Aorta (tissue), 5 donors: ENCODE data around the gene DHDH. TPM values are rescaled to one million over a fixed set of nuclear protein-coding genes. Genes with fewer than 3 reads are reported as not detected.
A peak's percentile ranks its signal among the peaks of the same experiment; 100 is the strongest.

Experiments used
- ATAC-seq: fragments of 200-7000 bp; cut with Tn5 transposase; one replicate; pipeline ENCODE4 v1.9.1; 2022; ENCODE audit warnings: moderate library complexity; ENCODE audit not compliant: low FRiP score
- DNase-seq, 2 donors: peaks; one replicate each; pipeline ENCODE4 v3.0.0-alpha.2; 2020
- H3K27ac ChIP-seq, 2 donors: one replicate each; pipeline ENCODE4 v1.5.1; 2013; ENCODE audit warnings: low read length in 2 of 2, mild to moderate bottlenecking in 2 of 2, moderate library complexity in 2 of 2, control low read depth in 1 of 2, inconsistent platforms in 1 of 2, low read depth in 1 of 2
- H3K27me3 ChIP-seq, 2 donors: one replicate each; pipeline ENCODE4 v1.6.1; 2013; ENCODE audit warnings: control low read depth in 1 of 2, low read length in 1 of 2, mild to moderate bottlenecking in 1 of 2, moderate library complexity in 1 of 2; ENCODE audit not compliant: insufficient read depth in 2 of 2, control insufficient read depth in 1 of 2
- H3K36me3 ChIP-seq, 2 donors: one replicate each; pipeline ENCODE4 v1.6.1; 2013; ENCODE audit warnings: control low read depth in 1 of 2, low read length in 1 of 2, mild to moderate bottlenecking in 1 of 2; ENCODE audit not compliant: insufficient read depth in 2 of 2, control insufficient read depth in 1 of 2
- H3K4me1 ChIP-seq, 2 donors: one replicate each; pipeline ENCODE4 v1.6.1; 2013; ENCODE audit warnings: low read length in 2 of 2, control low read depth in 1 of 2, mild to moderate bottlenecking in 1 of 2, moderate library complexity in 1 of 2; ENCODE audit not compliant: insufficient read depth in 2 of 2, control insufficient read depth in 1 of 2
- H3K4me3 ChIP-seq, 2 donors: one replicate each; pipeline ENCODE4 v1.5.1; 2013; ENCODE audit warnings: low read length in 2 of 2, control low read depth in 1 of 2, mild to moderate bottlenecking in 1 of 2
- H3K9me3 ChIP-seq: one replicate; pipeline ENCODE4 v1.6.1; 2013; ENCODE audit warnings: mild to moderate bottlenecking, low read length; ENCODE audit not compliant: control insufficient read depth
- WGBS, 2 donors: extraction: QIAGEN DNeasy Blood & Tissue Kit; methylation state at CpG; one replicate each; pipeline ENCODE4 v1.1.7; 2013; 5-methylcytosine and 5-hydroxymethylcytosine counted together
- intact Hi-C, 2 donors: fragments of 100-400 bp; cut with DNase I; formaldehyde crosslinking; loops; one replicate each; pipeline versions ENCODE4 v1.14.2 to v1.15.0; 2022
- polyA plus RNA-seq, 2 donors: library from polyadenylated mRNA; stranded (reverse); fragments of 200-250 nt; gene quantifications; one replicate each; pipeline ENCODE4 v1.2.3, GENCODE V29; 2013
- total RNA-seq, 2 donors: library from RNA; stranded (reverse); fragmentation: NEBNext Ultra II Directional; extraction: Animal tissue kit (Norgen Biotek cat#: 25700); gene quantifications; one replicate each; pipeline ENCODE4 v1.2.1, GENCODE V29; 2021
- donor health status: healthy with polysubstance abuse.
- donor health status: Bipolar disorder and iron deficiency.
- donor health status: DM: no; HTN: no; CAD: no.
- donor health status: DM: no; HTN: no; CAD: no.
- donor health status: DM: yes; HTN: yes; CAD: no.

DHDH gene
- total and polyA plus RNA-seq, 4 donors = 0.84 to 1.3 TPM; not detected in 2

DNA sequence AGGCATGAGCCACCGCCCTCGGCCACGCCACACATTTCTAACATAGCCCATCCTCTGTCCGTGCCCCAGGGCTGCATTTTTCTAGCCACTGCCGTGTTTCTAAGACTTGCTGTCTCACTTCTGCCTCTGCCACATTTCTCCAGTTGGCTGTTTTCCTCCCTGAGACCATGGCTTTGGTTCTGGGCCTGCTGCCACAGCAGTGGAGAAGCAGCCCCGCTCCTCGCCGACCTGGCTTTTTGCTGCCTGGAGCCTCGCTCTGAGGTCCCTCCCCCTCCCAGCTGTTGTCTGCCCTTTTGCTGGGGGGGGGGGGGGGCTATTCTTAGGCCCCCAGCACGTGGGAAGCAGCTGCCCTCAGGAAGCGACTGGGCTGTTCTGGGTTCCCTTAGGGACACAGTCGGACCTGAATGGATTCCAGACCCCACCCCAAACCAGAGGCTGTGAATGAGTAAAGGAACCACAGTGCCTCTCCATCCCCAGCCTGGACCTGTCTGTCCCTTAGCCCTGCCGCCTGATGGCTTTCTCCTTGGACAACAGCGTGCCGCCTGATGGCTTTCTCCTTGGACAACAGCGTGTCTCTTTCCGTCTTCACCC lies 56.3 kb downstream of the DHDH start:
- peaks cover 0 to 4% of the 10 kb centered on the region in 2 donors for H3K36me3 ChIP-seq
- H3K4me1 ChIP-seq = no peaks in the 10 kb centered on the region
- no peaks in the 10 kb centered on the region for H3K27me3 ChIP-seq
- no peaks in the 10 kb centered on the region for H3K9me3 ChIP-seq
- WGBS, 2 donors = 52 to 56% methylated on average over 15 to 17 of the region's 17 CpGs
- ATAC-seq (no peak), DNase-seq (no peak)
- no peak overlapping the region for H3K27ac ChIP-seq
- H3K4me3 ChIP-seq = no peak overlapping the region
- intact Hi-C loops = loop anchor here in 1 of 2 donors (10.0 kb wide), 1 partner anchor 155 kb away; no protein-coding TSS in a partner anchor

DNA sequence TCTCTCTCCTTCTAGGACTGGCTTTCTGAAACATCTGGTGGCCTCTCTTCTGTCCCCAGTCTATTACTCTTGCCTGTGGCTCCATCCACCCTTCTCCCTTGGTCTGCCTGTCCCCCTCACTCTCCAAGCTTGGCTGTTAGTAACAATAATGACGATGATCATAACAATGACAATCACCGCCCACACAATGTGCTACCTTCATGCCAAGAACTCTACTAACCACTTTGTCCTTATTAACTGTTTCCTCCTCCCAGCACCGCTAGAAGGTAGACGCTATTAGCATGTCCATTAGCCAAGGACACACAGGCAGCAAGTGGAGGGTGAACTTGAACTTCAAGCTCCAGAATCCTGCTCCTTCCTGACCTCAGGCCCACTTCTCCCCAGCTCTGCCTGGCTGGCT lies 56.9 kb downstream of the DHDH start:
- Histone ChIP-seq H3K4me1 (no peaks in the 10 kb centered on the region), H3K4me3 (no peak overlapping the region), H3K27me3 (no peaks in the 10 kb centered on the region), H3K9me3 (no peaks in the 10 kb centered on the region), H3K27ac (no peak overlapping the region), H3K36me3 (peaks cover 0 to 4% of the 10 kb centered on the region in 2 donors)
- no peak for DNase-seq
- 69 to 73% methylated on average over 4 of the region's 4 CpGs for WGBS, 2 donors
- ATAC-seq = no peak
- intact Hi-C loops = loop anchor here in 1 of 2 donors (10.0 kb wide), 1 partner anchor 154 kb away; no protein-coding TSS in a partner anchor

DNA sequence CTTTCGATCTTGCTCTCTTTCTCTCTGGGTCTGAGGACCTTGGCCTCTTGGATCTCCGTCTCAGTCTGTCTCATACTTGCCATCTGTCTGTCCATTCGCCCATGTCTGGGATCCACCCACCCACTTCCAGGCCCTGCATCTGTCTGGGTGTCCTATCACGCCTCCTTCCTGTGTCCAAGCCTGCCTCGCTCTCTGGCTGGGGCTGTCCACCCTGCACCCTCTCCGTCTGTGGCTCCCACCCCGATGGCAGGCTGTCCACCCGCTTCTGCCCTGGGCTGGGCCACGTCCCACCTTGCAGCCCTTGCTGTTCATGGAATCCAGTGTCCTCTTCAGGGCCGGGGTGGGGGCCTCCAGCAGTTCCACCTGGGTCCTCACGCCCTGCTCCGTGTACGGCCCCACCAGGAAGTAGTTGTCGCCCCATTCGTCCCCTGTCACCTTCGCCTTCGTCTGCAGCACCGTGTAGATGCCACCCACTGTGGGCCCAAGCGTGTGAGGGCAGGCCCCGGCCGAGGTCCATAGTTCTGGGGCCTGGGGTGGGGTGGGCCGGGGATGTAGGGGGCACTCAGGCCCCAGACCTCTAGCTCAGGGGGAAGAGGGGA lies 57.6 kb downstream of the DHDH start:
- H3K9me3 ChIP-seq = no peaks in the 10 kb centered on the region
- H3K4me3 ChIP-seq = no peak overlapping the region
- 82 to 83% methylated on average over 22 of the region's 22 CpGs for WGBS, 2 donors
- H3K27me3 ChIP-seq = no peaks in the 10 kb centered on the region
- no peaks in the 10 kb centered on the region for H3K4me1 ChIP-seq
- peaks cover 0 to 4% of the 10 kb centered on the region in 2 donors for H3K36me3 ChIP-seq
- no peak overlapping the region for H3K27ac ChIP-seq
- intact Hi-C loops = loop anchor here in 1 of 2 donors (10.0 kb wide), 1 partner anchor 154 kb away; no protein-coding TSS in a partner anchor
- no peak for ATAC-seq
- no peak for DNase-seq

DNA sequence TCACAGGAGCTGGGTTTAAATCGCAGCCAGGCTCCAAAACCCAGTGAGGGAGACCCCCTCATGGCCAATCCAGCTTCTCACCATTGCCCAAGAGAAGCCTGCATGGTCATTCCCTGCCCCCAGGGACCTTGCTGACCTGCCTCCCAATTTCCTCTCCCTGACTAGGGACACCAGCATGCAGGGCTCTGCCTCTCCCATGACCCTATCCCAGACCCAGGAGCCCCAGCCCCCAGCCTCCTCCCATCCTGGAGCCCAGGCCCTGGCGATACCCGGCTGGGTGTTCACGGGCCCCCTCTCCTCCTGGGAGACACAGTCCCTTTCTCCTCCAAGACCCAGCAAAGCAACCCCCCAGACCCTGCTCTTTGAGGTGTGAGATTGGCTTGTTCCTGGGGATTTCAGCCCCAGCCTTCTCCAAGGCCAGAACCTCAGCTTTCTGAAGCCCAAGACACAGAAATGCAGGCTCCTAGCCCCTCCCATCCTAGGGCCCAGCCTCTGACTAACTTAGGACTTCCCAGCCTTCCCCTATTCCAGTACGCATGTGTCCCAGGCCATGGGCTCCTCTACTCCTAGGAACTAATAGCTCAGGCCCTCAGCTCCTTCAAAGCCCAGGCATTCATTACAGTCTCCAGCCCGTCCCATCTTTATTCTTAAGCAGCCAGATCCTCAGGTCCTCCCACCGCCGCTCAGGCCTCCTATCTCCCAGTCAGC lies 58.5 kb downstream of the DHDH start:
- ATAC-seq (peak; percentile 76), DNase-seq (peak; percentile 84 to 85)
- Histone ChIP-seq H3K4me3 (peak overlapping the region; percentile 44 to 97), H3K9me3 (no peaks in the 10 kb centered on the region), H3K27me3 (no peaks in the 10 kb centered on the region), H3K4me1 (no peaks in the 10 kb centered on the region), H3K27ac (peak overlapping the region; percentile 31 to 100), H3K36me3 (peaks cover 0 to 4% of the 10 kb centered on the region in 2 donors)
- WGBS, 2 donors = 6% methylated on average over 8 of the region's 8 CpGs
- intact Hi-C loops = loop anchor here in 1 of 2 donors (2.0 to 10.0 kb wide), 2 partner anchors 27 to 153 kb away; partner anchors contain the start of gene FTL

DNA sequence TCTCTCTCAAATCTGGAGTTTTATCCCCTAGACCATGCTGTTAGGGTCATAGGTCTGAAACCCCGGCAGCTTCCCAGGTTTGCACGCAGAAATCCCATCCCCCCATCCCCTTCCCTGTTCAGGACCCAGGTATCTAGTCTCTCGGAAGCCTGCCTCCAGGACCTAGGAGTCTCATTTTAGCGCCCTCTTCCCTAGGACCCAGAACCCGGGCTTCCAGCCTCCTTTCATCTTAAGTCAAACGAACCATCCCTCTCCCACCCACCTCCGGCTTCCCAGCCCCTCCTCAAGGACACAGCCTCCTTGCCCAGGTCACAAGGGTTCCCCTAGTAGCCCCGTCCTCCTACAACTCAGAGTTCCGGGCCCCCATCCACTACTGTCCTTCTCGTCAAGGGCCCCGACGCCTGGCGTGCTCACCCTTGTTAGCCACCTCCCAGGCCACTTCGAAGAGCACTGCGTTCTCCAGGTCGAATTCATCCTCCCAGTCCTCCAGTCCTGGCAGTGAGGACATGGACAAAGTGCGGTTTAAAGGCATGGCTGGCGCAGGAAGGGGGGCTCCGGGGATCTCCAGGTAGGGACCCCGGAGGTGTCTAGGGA lies 59.2 kb downstream of the DHDH start:
- no peaks in the 10 kb centered on the region for H3K27me3 ChIP-seq
- H3K4me1 ChIP-seq = no peaks in the 10 kb centered on the region
- H3K4me3 ChIP-seq = peak overlapping the region; percentile 44 to 97
- intact Hi-C loops = loop anchor here in 1 of 2 donors (2.0 to 10.0 kb wide), 2 partner anchors 28 to 152 kb away; partner anchors contain the start of gene FTL
- ATAC-seq (peak; percentile 6), DNase-seq (no peak)
- H3K9me3 ChIP-seq = no peaks in the 10 kb centered on the region
- peaks cover 0 to 4% of the 10 kb centered on the region in 2 donors for H3K36me3 ChIP-seq
- WGBS, 2 donors = 0 to 1% methylated on average over 20 of the region's 20 CpGs
- H3K27ac ChIP-seq = peak overlapping the region; percentile 31 to 100

DNA sequence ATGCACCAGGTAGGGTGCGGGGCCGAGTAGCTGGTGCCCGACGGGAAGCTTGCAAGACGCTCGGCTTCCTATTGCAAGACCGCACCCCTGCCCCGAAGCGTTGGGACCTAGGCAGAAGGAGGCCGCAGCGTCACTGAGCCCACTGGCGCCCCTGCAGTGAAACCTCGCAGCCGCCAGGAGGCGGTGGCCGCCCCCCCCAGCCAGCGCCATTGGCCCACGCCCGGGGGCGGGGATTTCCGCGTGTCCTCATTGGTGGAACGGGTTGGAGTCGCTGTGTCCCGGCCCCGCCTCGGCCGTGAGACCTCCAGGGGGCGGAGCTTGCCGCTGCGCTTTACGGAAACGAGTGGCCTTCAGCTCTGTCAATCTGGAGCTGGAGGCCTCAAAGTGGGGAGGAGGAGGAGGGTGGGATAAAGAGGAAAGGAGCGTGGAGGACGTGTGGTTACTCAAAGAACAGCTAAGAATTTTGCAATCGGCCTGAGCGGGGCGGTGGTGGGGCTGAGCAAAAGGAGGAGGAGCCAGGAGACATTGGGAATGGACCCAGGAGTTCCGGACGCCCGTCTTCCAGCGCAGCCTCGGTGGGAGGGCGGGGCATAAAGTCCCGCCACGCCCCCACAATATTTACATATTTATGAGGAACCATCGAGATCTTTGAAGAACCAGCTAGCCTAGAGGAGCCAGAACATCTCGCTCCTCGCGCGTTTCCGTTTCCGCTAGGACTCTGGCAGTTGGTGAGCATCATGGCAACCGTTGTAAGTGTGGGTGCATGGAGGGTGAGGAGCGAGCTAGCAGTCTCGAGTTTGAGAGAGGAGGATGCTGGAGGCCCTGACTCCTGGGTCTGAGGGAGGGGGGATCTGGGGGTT lies 59.9 kb downstream of the DHDH start, which contains the start of the genes GYS1 and RUVBL2:
GYS1 (minus strand) TSS at position 135 of the 860 bp plus-strand sequence. CDS start 197 bp downstream, outside the sequence.
RUVBL2 (plus strand) TSS at position 713 of the 860 bp plus-strand sequence; CDS start at position 738, 25 bp downstream.
- ATAC-seq = peak; percentile 97
- peak; percentile 100 for DNase-seq
- Histone ChIP-seq H3K4me3 (peak within 1 kb of the TSS; percentile 60 to 97), H3K4me1 (no peaks in the 10 kb centered on the region), H3K36me3 (peaks cover 0 to 4% of the 10 kb centered on the region in 2 donors), H3K27ac (peak within 1 kb of the TSS; percentile 31 to 100), H3K9me3 (no peaks in the 10 kb centered on the region), H3K27me3 (no peaks in the 10 kb centered on the region)
- intact Hi-C loops = loop anchor here in 1 of 2 donors (2.0 to 10.0 kb wide), 2 partner anchors 29 to 151 kb away; partner anchors contain the start of gene FTL
- 0 to 1% methylated on average over 56 of the region's 56 CpGs for WGBS, 2 donors

DNA sequence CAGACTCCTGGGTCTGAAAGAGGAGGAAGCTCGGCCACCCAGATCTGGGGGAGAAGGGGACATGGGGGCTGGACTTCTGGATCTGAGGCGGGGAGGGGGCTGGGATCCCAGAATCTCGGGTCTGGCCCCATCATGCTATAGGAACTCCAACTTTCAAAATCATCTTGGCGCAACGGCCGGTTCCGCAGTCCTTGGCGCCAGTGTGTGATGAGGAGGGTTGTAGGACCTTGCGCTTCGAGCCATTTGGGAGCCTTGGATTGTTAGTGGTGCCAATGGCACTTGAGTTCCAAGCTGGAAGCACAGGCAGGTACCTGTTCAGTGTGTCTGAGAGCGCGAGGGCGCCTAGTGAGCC lies 60.5 kb downstream of the DHDH start:
- WGBS, 2 donors = 0 to 2% methylated on average over 13 of the region's 13 CpGs
- no peaks in the 10 kb centered on the region for H3K36me3 ChIP-seq
- H3K27ac ChIP-seq = peak overlapping the region in 1 of 2 donors; percentile 33
- no peaks in the 10 kb centered on the region for H3K9me3 ChIP-seq
- intact Hi-C loops = loop anchor here in 1 of 2 donors (10.0 kb wide), 1 partner anchor 151 kb away; no protein-coding TSS in a partner anchor
- peak in 1 of 2 donors; percentile 77 for DNase-seq
- H3K4me3 ChIP-seq = peak overlapping the region; percentile 60 to 63
- H3K27me3 ChIP-seq = no peaks in the 10 kb centered on the region
- ATAC-seq = no peak
- H3K4me1 ChIP-seq = no peaks in the 10 kb centered on the region
